ENCODE measurements around the gene MEIS2.

GRCh38 chr15:36877294-36877693, 223.1 kb downstream of the MEIS2 start:
- TF ChIP-seq CTCF (conservative IDR thresholded peaks at IDR 0.05 in 1 of 2, IDR thresholded peaks at IDR 0.05 in 1 of 2; ENCODE audit: extremely low read depth in 1 of 2, insufficient read depth in 1 of 2, low read depth in 1 of 2, low read length in 2 of 2) (no peak), EZH2 (IDR thresholded peaks at IDR 0.05; ENCODE audit: borderline replicate concordance, low read length) (no peak)
